Epithelial cell of proximal tubule (primary cell): Measurements from ENCODE around the gene CCL4L2. TPM values are rescaled to one million over a fixed set of nuclear protein-coding genes. Genes with fewer than 3 reads are reported as not detected.

ENCODE experiments used
- total RNA-seq: library from RNA; depleted of rRNA; stranded (reverse); fragments of >200 nt; gene quantifications from 2 replicates; pipeline ENCODE4 v1.2.3, GENCODE V29; 2015

The CCL4L2 gene
- total RNA-seq, 1 donor from 2014 or later: not detected

Other genes starting within 250 kb of the CCL4L2 start
- gene CCL16, start 229.6 kb upstream of the CCL4L2 start, total RNA-seq: not detected in 2 replicates
- gene CCL14, start 224.3 kb upstream of the CCL4L2 start, total RNA-seq: not detected in 2 replicates
- not detected in 2 replicates for gene CCL15, start 209.5 kb upstream of the CCL4L2 start, total RNA-seq
- not detected in 2 replicates for gene CCL23, start 193.1 kb upstream of the CCL4L2 start, total RNA-seq
- gene CCL18, start 146.8 kb upstream of the CCL4L2 start, total RNA-seq: not detected in 2 replicates
- 1.3 TPM in 1 of 2 replicates, not detected in the other for gene CCL3, start 120.9 kb upstream of the CCL4L2 start, total RNA-seq
- 0.40 TPM in 1 of 2 replicates, not detected in the other for gene CCL4, start 107.2 kb upstream of the CCL4L2 start, total RNA-seq
- 4.8 TPM in 1 of 2 replicates, not detected in the other for gene TBC1D3B, start 34.4 kb upstream of the CCL4L2 start, total RNA-seq
- not detected in 2 replicates for gene CCL3L1, start 14.3 kb upstream of the CCL4L2 start, total RNA-seq
- not detected in 2 replicates for gene TBC1D3I, start 53.5 kb downstream of the CCL4L2 start, total RNA-seq
- gene TBC1D3G, start 112.8 kb downstream of the CCL4L2 start, total RNA-seq: not detected in 2 replicates
- gene TBC1D3H, start 177.4 kb downstream of the CCL4L2 start, total RNA-seq: not detected in 2 replicates